ENCODE measurements around the gene PRDM4.

The PRDM4 gene

DNA sequence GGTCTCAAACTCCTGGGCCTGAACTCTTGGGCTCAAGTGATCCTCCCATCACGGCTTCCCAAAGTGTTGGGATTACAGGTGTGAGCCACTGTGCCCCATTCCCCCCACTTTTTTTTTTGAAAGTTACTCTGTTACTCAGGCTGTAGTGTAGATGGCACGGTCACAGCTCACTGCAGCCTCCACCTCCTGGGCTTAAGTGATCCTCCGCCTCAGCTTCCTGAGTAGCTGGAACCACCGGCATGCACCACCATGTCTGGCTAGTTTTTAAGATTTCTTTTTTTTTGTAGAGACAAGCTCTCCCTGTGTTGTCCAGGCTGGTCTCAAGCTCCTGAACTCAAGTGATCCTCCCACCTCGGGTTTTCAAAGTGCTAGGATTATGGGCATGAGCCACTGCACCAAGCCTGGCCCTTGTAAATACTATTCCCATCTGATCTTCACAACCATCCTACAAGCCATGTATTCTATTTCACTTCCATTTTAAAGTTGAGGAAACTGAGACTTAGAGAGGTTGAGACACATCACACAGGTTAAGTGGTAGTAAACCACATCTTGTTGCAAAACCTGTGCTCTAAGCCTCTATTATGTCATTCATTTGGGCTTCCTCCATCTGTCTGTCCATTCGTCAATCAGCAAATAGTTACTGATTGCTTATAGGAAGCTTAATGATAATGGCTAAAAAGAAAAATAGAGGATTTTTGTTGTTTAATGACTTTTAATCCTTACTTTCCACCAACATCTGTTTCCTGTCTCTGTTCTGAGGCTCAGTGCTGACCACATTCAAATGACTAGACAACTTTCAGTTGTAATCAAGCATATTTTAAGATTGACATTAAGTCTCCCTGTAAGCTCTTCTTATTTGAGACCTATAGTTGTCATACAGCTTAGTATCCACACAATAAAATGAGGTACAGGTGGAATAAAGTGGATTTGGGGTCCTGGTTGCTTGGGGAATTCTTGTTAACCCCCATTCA lies 22.8 kb upstream of the PRDM4 start:
- no peak for TF ChIP-seq POLR2AphosphoS5 (IDR thresholded peaks at IDR 0.05; ENCODE audit: low read depth)
- TF ChIP-seq REST (IDR thresholded peaks at IDR 0.05; ENCODE audit: insufficient replicate concordance, low read depth), result peak; percentile 81
- H3K4me3 ChIP-seq (replicated peaks; ENCODE audit: insufficient read depth, low read length), result no peak overlapping the region
- no peaks in the 10 kb centered on the region for H3K27me3 ChIP-seq (ENCODE audit: insufficient read depth, poor library complexity, severe bottlenecking)
- peak; percentile 24 to 50 for DNase-seq (ENCODE audit: low read depth in 1 of 2, low spot score in 1 of 2)
- H3K27ac ChIP-seq (replicated peaks), result no peak overlapping the region

DNA sequence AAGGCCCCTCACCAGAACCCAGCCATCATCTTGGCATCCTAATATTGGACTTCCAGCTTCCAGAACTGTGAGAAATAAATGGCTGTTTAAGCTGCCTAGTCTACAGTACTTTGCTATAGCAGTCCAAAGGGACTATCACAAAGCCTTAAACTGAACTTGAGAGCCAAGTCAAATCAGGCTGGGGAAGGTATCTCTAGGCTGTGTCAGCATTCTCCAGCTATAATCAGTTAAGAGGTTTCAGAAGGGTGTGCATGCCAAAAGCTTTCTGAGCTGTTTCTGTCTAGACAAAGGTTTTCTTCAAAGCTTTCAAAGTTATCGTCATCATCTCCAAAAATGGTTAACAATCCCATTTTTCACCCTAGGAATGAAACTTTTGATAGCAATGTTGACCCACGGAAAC lies 21.1 kb upstream of the PRDM4 start:
- Histone ChIP-seq H3K27ac (replicated peaks) (no peak overlapping the region), H3K27me3 (ENCODE audit: insufficient read depth, poor library complexity, severe bottlenecking) (no peaks in the 10 kb centered on the region), H3K4me3 (replicated peaks; ENCODE audit: insufficient read depth, low read length) (no peak overlapping the region)
- no peak for DNase-seq (ENCODE audit: low read depth in 1 of 2, low spot score in 1 of 2)
- no peak for TF ChIP-seq GABPA (IDR thresholded peaks at IDR 0.05; ENCODE audit: low read depth)
- TF ChIP-seq REST (IDR thresholded peaks at IDR 0.05; ENCODE audit: insufficient replicate concordance, low read depth), result no peak

DNA sequence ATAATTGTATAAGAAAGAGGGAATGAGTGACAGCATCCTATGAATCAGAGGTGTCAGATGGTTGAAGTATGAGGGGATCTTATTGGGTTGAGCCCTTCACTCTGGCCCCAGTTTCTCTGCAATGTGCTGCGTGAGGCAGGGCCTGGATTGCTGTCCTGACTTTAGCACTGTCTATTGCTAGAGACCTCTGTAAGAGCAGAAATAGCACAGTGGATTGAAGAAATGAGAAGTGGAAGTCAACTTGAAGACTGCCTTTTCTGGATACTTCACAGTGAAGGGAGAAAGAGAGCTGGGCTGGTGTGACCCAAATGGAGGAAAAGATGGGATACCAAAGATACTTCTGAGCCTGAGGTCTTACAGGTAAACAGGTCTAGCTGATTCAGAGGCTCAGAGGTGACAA lies 19.4 kb upstream of the PRDM4 start:
- Histone ChIP-seq H3K27me3 (ENCODE audit: insufficient read depth, poor library complexity, severe bottlenecking) (peaks cover 12% of the 10 kb centered on the region), H3K4me3 (replicated peaks; ENCODE audit: insufficient read depth, low read length) (no peak overlapping the region), H3K27ac (replicated peaks) (peak overlapping the region; percentile 68)
- TF ChIP-seq SPI1 (IDR thresholded peaks at IDR 0.05; ENCODE audit: borderline replicate concordance, low read depth), result peak; percentile 17; the same call in 1 of the 2 replicates
- TF ChIP-seq REST (IDR thresholded peaks at IDR 0.05; ENCODE audit: insufficient replicate concordance, low read depth), result no peak
- TF ChIP-seq GABPA (IDR thresholded peaks at IDR 0.05; ENCODE audit: low read depth), result no peak
- DNase-seq (ENCODE audit: low read depth in 1 of 2, low spot score in 1 of 2), result no peak

DNA sequence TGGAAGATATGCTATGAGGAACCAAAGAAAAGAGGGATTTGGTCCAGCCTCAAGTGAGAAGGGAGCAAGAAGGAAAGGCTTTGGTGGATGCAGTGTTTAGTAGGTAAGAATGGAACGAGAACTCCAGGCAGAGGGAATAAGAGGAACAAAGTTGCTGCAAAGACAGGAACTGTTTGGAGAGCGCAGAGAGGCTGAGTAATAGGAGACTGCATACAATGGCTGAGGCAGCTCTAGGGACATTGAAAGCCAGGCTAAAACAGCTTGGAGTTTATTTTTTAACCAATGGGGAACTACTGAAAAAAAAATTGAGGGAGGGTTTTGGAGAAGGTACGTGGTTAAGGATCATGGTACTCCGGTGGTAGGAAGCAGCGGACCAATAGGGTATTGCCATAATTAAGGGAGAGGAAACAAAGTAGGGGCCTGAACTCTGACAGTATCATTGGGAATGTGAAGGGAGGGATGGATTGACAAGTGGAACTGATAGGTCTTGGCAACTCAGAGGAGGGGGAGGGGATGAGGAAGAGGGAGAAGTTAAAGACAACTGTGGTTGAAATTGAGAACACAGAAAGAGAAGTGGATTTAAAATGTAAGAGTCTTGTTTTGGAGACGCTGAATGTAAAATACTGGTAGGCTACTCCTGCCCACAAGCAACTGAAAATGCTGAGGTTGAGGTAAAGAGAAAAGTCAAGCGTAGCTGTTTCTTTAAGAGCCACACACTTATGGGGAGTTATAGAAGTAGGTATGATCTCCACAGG lies 18.3 kb upstream of the PRDM4 start:
- TF ChIP-seq GABPA (IDR thresholded peaks at IDR 0.05; ENCODE audit: low read depth) (no peak), REST (IDR thresholded peaks at IDR 0.05; ENCODE audit: insufficient replicate concordance, low read depth) (no peak), CTCF (IDR thresholded peaks at IDR 0.05; ENCODE audit: insufficient read depth, low read length) (no peak), SPI1 (IDR thresholded peaks at IDR 0.05; ENCODE audit: borderline replicate concordance, low read depth) (peak; percentile 87)
- peaks cover 23% of the 10 kb centered on the region for H3K27me3 ChIP-seq (ENCODE audit: insufficient read depth, poor library complexity, severe bottlenecking)
- H3K4me3 ChIP-seq (replicated peaks; ENCODE audit: insufficient read depth, low read length), result no peak overlapping the region
- peak overlapping the region; percentile 68 for H3K27ac ChIP-seq (replicated peaks)
- peak; percentile 69 to 76 for DNase-seq (ENCODE audit: low read depth in 1 of 2, low spot score in 1 of 2)

All from HL-60 (cell line).